Activated CD8-positive, alpha-beta memory T cell treated with anti-CD3 and anti-CD28 coated beads for 36 hours (primary cell): ENCODE data around the gene SNAI3. TPM values are rescaled to one million over a fixed set of nuclear protein-coding genes. Genes with fewer than 3 reads are reported as not detected.

Source experiments
- CTCF ChIA-PET: fragments of 350-600 bp; sonication (Branson Sonifier 250); formaldehyde crosslinking; loops from one replicate; lab custom pipeline; 2021; ENCODE audit warnings: antibody characterized with exemption; lab: Charles Lee
- POLR2A ChIA-PET: fragments of 350-600 bp; sonication (Branson Sonifier 250); formaldehyde crosslinking; loops from one replicate; lab custom pipeline; 2021; ENCODE audit warnings: antibody characterized with exemption; lab: Charles Lee
- total RNA-seq, 2 experiments: library from RNA; stranded (reverse); gene quantifications; one replicate each; pipeline ENCODE4 v1.2.3, GENCODE V29; 2021

Gene SNAI3
- total RNA-seq, 2 experiments from 2014 or later = 2.3 TPM

- ChIA-PET CTCF (interaction anchor here (0.8 kb wide), 1 partner anchor 25 kb away, joined by 3 read pairs; no protein-coding TSS in a partner anchor), POLR2A (no interaction called here)
These were observed 25.5 kb upstream of the SNAI3 start for GRCh38 chr16:88711750-88712340.

DNA sequence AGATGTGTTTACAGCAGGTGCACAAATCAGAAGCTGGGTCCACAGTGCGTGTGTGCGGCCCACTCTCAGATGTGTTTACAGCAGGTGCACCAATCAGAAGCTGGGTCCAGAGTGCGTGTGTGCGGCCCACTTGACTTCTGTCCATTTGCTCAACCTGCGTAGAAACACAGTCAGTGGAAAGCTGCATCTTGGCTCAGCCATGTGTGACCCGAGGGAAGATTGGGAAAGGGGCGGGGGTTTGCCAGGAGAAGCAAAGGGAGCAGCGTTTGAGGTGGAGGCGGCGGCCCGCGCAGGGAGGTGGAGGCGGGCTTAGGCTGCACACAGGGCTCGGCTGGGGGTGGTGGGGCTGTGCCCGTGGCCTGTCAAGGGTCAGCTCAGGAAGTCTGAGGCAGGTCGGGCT lies 24.2 kb upstream of the SNAI3 start:
- ChIA-PET CTCF (interaction anchor here (2.1 kb wide), 1 partner anchor 27 kb away, joined by 9 read pairs; no protein-coding TSS in a partner anchor), POLR2A (interaction anchor here (1.3 kb wide), 1 partner anchor 72 kb away, joined by 3 read pairs; no protein-coding TSS in a partner anchor)

DNA sequence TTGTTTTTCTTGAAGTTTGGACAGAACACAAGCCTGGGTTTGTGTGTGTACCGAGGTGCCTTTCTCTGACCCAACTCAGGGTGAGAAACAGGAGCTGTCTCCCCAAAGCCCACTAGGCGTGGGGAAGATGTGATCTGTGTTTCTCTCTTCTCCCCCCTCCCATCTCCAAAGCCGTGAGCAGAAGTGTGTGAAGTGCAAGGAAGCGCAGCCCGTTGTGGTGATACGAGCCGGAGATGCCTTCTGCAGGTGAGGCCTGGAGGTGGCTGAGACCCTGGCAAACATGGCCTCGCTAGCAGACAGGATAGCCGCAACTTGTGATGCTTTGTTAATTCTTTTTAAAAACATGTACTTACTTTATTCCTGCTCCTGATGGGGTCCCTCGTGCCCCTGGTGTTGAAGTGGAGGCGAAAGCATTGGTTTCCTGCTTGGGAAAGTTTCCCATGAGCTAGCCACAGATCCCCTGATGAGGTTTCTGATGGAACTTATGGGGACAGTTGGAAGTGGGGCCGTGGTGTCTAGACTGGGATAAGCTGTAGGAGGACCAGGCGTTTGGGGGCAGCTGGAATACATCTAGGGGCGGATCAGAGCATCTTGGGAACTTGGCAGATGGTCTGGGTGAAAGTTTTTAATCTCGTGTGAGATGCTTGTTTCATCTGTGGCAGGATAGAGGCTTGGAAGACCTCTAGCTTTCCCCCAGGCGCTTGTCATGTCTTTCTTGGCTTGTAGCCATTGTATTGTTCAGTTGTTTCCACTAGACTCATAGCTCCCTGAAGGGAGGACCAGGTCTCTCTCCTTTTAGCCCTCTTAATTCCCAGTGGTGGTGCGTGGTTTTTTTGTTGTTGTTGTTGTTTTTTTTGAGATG lies 20.9 kb upstream of the SNAI3 start:
- ChIA-PET POLR2A (interaction anchor here (0.6 to 1.6 kb wide), 3 partner anchors 8 to 1036 kb away, joined by 3 to 5 read pairs (median 4); no protein-coding TSS in a partner anchor), CTCF (interaction anchor here (0.7 to 2.3 kb wide), 6 partner anchors 15 to 77 kb away, joined by 3 to 10 read pairs (median 3); no protein-coding TSS in a partner anchor)

DNA sequence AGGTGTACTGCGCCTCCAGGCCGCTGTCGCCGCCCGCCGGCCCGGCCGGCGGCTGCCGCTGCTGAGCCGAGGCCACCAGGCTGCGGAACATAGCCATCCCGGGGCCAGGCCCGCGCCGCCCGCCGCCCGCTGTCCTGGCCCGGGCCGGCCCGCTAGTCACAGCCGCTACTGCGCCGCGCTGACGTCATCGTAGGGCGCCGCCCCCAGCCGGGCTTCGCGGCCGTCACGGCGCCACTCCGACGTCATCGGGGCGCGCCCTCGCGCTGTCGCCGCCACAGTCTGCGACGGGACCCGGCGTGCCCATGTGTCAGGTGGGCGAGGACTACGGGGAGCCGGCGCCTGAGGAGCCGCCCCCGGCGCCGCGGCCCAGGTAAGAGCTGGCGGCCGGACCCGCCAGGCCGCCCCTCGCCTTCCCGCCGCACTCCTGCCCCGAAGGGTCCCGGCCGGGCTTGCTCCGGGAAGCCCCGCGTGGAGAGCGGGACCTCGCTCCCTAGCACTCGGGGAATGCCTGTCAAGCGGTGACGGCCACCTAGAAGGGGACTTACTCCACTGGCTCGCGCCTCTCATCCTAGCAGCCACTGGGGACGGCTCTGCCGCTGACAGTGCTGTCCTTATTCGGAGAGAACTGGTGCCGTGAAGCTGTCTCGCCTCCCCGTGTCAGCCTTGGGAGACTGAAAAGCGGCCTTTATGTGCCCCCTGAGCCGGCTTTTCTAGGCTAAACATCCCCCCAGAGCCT lies 20.1 kb upstream of the SNAI3 start, which contains the start of the genes CTU2 and RNF166:
Gene CTU2, plus strand, starts transcription at position 275 of the 736 bp plus-strand sequence. Its CDS starts 28 bp downstream, at position 303.
Gene RNF166, minus strand, starts transcription at position 180 of the 736 bp plus-strand sequence. Its CDS starts 83 bp downstream, at position 97.
- ChIA-PET POLR2A (interaction anchor here (1.3 to 2.0 kb wide), 3 partner anchors 9 to 77 kb away, joined by 4 to 5 read pairs (median 4); no protein-coding TSS in a partner anchor), CTCF (interaction anchor here (0.7 to 2.3 kb wide), 6 partner anchors 14 to 78 kb away, joined by 3 to 10 read pairs (median 3); no protein-coding TSS in a partner anchor)

DNA sequence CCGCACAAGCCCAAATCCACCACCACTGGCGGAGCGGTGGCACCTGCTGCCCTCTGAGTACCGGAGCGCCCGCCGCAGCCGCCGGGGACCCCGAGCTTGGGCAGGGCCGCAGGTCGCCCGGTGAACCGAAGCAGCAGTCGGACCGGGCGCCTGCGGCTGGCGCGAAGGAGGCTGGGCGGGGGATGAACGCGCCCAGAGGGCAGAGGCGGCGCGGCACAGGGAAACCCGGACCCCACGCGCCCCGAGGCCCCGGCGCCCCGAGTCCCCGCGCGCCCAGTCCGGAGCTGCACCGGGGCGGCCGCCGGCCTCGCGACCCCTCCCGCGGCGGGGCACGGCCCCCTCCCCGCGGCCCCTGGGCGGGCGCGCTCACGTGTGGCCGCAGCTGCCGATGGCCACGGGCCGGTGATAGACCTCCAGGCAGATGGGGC lies 19.5 kb upstream of the SNAI3 start:
- ChIA-PET CTCF (interaction anchor here (1.0 to 3.1 kb wide), 4 partner anchors 25 to 79 kb away, joined by 3 to 17 read pairs (median 3); no protein-coding TSS in a partner anchor), POLR2A (interaction anchor here (1.0 to 2.6 kb wide), 5 partner anchors 9 to 77 kb away, joined by 3 to 12 read pairs (median 4); no protein-coding TSS in a partner anchor)

- ChIA-PET CTCF (interaction anchor here (0.8 to 3.1 kb wide), 6 partner anchors 11 to 97 kb away, joined by 3 to 17 read pairs (median 3); no protein-coding TSS in a partner anchor), POLR2A (interaction anchor here (0.7 to 2.6 kb wide), 4 partner anchors 66 to 89 kb away, joined by 3 to 12 read pairs (median 4); no protein-coding TSS in a partner anchor)
These were observed 18.9 kb upstream of the SNAI3 start for GRCh38 chr16:88705076-88705684.

- POLR2A ChIA-PET = interaction anchor here (0.6 to 2.6 kb wide), 6 partner anchors 18 to 248 kb away, joined by 3 to 12 read pairs (median 4); partner anchors contain the start of genes APRT and MVD
- CTCF ChIA-PET = interaction anchor here (1.0 to 3.1 kb wide), 6 partner anchors 12 to 98 kb away, joined by 3 to 17 read pairs (median 4); partner anchors contain the start of gene MVD
These were observed 17.4 kb upstream of the SNAI3 start for GRCh38 chr16:88703486-88704309.

DNA sequence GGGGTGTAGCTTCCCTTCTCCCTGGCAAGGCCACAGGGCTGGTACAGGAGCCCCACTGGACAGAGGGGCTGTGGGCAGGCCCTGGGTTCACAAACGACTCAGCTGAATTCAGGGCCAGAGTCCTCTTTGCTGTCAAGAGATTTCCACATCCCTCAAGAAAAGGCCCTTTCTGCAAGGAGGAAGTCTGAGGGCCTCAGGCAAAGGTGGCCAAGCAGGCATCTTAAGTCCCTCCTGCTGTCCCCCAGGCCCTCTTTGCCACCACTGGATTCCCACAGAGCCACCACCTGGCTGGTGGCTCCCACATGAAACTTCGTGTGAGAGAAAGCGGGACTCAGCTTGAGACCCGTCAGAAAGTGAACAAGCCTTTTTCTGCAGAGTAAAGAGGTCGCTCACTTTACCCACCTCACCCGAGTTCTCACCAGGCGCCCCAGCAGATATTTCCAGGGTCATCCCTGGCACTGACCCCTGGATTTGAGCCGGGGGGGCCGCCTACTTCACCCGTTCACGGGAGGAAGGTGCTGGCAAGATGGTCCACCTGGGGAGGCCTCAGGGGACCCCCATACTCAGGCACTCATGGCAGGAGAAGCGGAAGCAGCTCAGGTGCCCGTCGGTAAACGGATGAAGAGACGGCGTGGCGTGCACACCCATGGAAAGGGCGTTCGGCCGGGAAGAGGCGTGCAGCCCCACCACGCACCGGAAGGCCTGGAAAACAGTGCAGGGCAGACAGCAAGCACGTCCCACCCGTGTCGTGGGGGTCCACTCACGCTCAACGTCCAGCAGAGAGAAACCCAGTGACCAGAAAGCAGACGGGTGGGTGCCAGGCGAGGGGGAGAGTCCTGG lies 16.3 kb upstream of the SNAI3 start:
- ChIA-PET CTCF (interaction anchor here (1.1 to 3.1 kb wide), 4 partner anchors 15 to 35 kb away, joined by 4 to 17 read pairs (median 12); no protein-coding TSS in a partner anchor), POLR2A (interaction anchor here (1.0 to 2.6 kb wide), 6 partner anchors 21 to 79 kb away, joined by 3 to 12 read pairs (median 4); partner anchors contain the start of gene MVD)

DNA sequence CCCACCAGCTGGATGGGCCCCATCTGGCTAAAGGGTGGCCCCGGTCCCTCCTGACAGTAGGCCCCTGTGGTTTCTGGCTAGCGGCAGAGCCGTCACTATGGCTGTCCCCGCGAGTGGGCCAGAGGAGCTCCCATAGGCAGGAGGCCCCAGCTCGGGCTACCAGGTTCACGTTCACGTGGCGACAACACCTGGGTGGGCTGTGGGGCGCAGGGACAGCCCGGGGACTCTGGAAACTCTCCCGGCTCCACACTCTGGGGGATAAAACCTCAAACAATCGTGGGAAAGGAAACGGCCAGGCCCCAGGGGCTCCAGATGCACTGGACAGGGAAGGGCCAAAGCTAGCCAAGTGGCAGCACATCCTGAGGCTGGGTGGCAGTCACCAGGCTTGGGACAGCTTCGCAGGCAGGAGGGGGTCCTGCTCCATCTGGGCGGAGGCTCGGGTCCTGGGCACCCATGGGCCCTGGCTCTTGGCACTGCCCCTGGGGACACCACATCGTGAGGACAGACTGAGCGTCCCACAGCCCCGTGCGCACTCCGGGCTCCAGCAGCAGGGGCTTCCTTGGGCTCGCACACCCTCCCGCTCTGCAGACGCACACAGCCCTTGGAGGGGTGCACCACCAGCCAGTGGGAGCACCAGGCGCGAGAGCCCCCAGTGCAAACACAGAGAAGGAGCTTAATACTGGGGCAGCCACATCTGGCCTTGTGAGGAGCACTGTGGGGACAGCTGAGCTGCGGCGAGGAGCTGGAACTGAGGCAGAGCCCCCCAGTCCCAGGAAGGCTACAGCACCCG lies 15.5 kb upstream of the SNAI3 start:
- POLR2A ChIA-PET = interaction anchor here (1.1 to 1.8 kb wide), 5 partner anchors 16 to 80 kb away, joined by 4 to 8 read pairs (median 4); no protein-coding TSS in a partner anchor
- CTCF ChIA-PET = interaction anchor here (0.6 to 3.0 kb wide), 6 partner anchors 15 to 157 kb away, joined by 3 to 15 read pairs (median 8); partner anchors contain the start of gene MVD

GRCh38 chr16:88700636-88701482 lies 14.6 kb upstream of the SNAI3 start:
- POLR2A ChIA-PET = interaction anchor here (0.8 to 1.3 kb wide), 7 partner anchors 13 to 248 kb away, joined by 3 to 5 read pairs (median 4); no protein-coding TSS in a partner anchor

DNA sequence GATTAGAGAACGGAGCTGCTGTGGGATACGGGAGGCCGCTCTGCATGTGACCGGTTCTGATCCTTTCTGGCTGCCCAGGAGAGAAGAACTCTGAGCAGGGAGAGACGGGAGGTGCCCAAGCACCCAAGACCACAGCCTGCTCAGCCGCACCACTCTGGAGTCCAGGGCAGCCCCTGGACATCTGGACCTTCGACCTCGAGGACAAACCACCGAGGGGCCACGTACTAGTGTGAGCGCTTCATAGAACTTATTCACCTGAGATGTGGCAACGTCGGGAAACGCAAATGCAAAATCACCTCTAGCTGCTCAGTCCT lies 14.0 kb upstream of the SNAI3 start:
- ChIA-PET CTCF (interaction anchor here (0.7 to 3.0 kb wide), 7 partner anchors 8 to 134 kb away, joined by 3 to 15 read pairs (median 5); partner anchors contain the start of gene MVD), POLR2A (interaction anchor here (0.8 to 1.3 kb wide), 4 partner anchors 13 to 248 kb away, joined by 3 to 5 read pairs (median 4); no protein-coding TSS in a partner anchor)

More at GRCh38 chr16:88700636-88701482, 14.6 kb upstream of the SNAI3 start:
- CTCF ChIA-PET = interaction anchor here (0.7 to 3.0 kb wide), 9 partner anchors 9 to 135 kb away, joined by 3 to 15 read pairs (median 5); partner anchors contain the start of gene MVD

DNA sequence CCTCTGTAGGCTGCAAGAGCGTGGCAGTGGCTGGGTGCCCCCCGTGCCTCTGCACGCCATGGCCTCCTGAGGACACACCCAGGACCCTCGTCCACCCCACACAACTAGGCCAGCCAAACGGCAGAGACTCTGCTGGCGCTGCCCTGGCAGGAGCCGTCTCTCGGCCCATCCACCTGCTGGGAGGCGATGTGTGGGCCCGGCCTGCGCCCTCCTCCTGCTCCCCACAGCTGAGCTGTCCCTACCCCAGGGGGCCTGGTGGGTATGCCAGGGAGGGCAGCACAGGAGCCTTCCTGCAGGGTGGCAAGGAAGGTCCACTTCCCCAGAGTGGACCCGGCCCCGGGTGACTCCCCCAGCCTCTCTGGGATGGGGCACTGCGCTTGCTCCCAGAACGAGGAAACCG lies 12.9 kb upstream of the SNAI3 start:
- ChIA-PET CTCF (no interaction called here), POLR2A (no interaction called here)

DNA sequence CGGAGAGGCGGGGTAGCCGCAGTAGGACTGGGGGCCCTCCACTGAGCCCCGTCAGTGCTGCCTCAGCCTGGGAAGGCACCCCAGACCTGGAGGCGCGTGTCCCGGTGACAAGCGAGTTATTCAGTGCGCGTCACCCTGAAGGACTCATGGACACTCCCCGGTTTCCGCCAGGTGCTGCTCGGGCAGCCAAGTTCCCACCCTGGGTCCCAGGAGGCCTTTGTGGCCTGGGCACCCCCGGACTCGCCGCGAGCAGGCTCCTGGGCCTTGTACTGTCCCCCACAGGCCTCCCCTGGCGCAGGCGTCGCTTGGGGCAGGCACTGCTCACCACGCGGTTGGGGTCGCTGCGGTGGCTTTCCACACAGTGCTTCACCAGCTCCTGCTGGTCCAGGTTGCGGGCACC lies 12.3 kb upstream of the SNAI3 start:
- CTCF ChIA-PET = interaction anchor here (0.8 kb wide), 1 partner anchor 11 kb away, joined by 4 read pairs; no protein-coding TSS in a partner anchor
- POLR2A ChIA-PET = no interaction called here
